Measurements from ENCODE around the gene WNK2. TPM values are rescaled to one million over a fixed set of nuclear protein-coding genes. Genes with fewer than 3 reads are reported as not detected.

WNK2 gene
- polyA plus RNA-seq, 1 donor from 2014 or later = 0.18 TPM

DNA sequence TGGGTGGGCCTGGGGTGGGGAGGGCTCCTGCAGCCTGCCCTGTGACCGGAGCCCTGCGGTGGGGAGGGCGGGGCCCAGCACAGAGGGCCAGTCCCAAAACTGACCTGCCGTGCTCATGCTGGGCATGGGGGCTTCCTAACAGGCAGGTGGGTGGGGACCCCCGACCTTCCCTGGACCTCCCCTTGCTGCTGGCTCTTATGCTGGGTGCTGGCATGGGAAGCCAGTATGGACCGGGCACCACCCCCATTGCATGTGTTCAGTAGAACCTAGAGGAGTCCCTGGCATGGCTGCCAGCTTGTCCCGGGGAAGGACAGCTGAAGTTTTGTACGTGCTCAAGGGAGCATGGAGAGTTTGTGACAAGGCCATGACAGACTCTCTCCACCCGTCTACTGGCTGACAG lies 37.1 kb downstream of the WNK2 start:
- H3K4me1 Mint-ChIP-seq = peaks cover 5 to 7% (median 6%) of the 10 kb centered on the region in 3 donors
- H3K9me3 Mint-ChIP-seq = no peaks in the 10 kb centered on the region
- no peaks in the 10 kb centered on the region for H3K36me3 Mint-ChIP-seq
- no peak overlapping the region for H3K4me3 Mint-ChIP-seq
- peaks cover 18% of the 10 kb centered on the region for H3K27me3 Mint-ChIP-seq
- no peak overlapping the region for H3K27ac Mint-ChIP-seq

- Mint-ChIP-seq H3K27me3 (peaks cover 18% of the 10 kb centered on the region), H3K27ac (no peak overlapping the region), H3K9me3 (no peaks in the 10 kb centered on the region), H3K36me3 (no peaks in the 10 kb centered on the region), H3K4me3 (no peak overlapping the region), H3K4me1 (peaks cover 7 to 8% (median 7%) of the 10 kb centered on the region in 3 donors)
Measured at GRCh38 chr9:93222890-93223259, 38.9 kb downstream of the WNK2 start.

GRCh38 chr9:93223260-93224180 lies 39.6 kb downstream of the WNK2 start:
- Mint-ChIP-seq H3K4me1 (peaks cover 7 to 8% (median 7%) of the 10 kb centered on the region in 3 donors), H3K36me3 (no peaks in the 10 kb centered on the region), H3K27me3 (peaks cover 18% of the 10 kb centered on the region), H3K27ac (no peak overlapping the region), H3K4me3 (no peak overlapping the region), H3K9me3 (no peaks in the 10 kb centered on the region)

- H3K27me3 Mint-ChIP-seq = peaks cover 14% of the 10 kb centered on the region
- no peak overlapping the region for H3K27ac Mint-ChIP-seq
- peaks cover 7 to 8% (median 7%) of the 10 kb centered on the region in 3 donors for H3K4me1 Mint-ChIP-seq
- H3K4me3 Mint-ChIP-seq = no peak overlapping the region
- no peaks in the 10 kb centered on the region for H3K9me3 Mint-ChIP-seq
- no peaks in the 10 kb centered on the region for H3K36me3 Mint-ChIP-seq
Measured at GRCh38 chr9:93224591-93224990, 40.7 kb downstream of the WNK2 start.

GRCh38 chr9:93225417-93225816 lies 41.5 kb downstream of the WNK2 start:
- peaks cover 14% of the 10 kb centered on the region for H3K27me3 Mint-ChIP-seq
- no peaks in the 10 kb centered on the region for H3K36me3 Mint-ChIP-seq

DNA sequence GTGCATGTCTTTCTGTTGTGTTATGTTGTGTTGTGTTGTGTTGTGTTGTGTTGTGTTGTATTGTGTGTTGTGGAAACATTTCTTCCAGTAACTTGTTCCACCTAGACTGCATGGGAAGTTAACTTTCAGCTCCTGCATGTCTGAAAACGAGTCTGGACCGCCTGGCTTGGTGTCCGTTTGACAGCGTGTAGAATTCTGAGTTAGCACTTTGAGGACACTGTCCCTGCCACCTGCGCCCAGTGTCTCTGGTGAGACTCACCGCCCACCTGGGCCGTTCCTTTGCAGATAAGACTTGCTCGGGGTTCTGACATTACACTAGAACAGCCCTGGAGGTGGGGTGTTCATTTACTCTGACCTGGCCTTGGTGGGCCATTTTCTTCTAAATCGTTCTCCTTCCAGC lies 42.0 kb downstream of the WNK2 start:
- H3K4me1 Mint-ChIP-seq = peaks cover 7 to 8% (median 7%) of the 10 kb centered on the region in 3 donors
- H3K4me3 Mint-ChIP-seq = no peak overlapping the region
- H3K27ac Mint-ChIP-seq = no peak overlapping the region
- peaks cover 16% of the 10 kb centered on the region for H3K27me3 Mint-ChIP-seq
- no peaks in the 10 kb centered on the region for H3K9me3 Mint-ChIP-seq
- no peaks in the 10 kb centered on the region for H3K36me3 Mint-ChIP-seq

More at GRCh38 chr9:93225417-93225816, 41.5 kb downstream of the WNK2 start:
- Mint-ChIP-seq H3K4me1 (peaks cover 7 to 8% (median 7%) of the 10 kb centered on the region in 3 donors), H3K4me3 (no peak overlapping the region), H3K9me3 (no peaks in the 10 kb centered on the region), H3K27ac (no peak overlapping the region)

DNA sequence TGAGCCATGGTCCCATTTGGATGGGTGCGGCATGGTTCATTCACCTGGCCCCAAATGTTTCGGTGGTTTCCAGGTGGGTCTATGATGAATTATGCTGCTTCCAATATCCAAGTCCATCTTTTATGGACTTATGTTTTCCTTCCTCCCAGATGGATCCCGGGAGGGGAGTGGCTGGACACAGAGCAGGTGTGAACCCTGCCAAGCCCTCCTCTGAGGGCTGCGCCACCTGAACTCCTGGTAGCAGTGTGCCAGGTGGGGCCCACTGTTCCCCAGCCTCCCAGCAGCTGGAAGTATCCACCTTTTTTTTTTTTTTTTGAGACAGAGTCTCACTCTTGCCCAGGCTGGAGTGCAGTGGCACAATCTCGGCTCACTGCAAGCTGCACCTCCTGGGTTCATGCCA lies 42.9 kb downstream of the WNK2 start:
- H3K9me3 Mint-ChIP-seq = no peaks in the 10 kb centered on the region

GRCh38 chr9:93228030-93228429 lies 44.1 kb downstream of the WNK2 start:
- Mint-ChIP-seq H3K9me3 (no peaks in the 10 kb centered on the region), H3K27ac (no peak overlapping the region), H3K27me3 (peaks cover 21% of the 10 kb centered on the region), H3K4me3 (peak overlapping the region in 1 of 4 donors; percentile 2), H3K36me3 (no peaks in the 10 kb centered on the region), H3K4me1 (peaks cover 5 to 8% (median 7%) of the 10 kb centered on the region in 3 donors)

More for the DNA sequence above, 42.9 kb downstream of the WNK2 start:
- Mint-ChIP-seq H3K4me3 (no peak overlapping the region), H3K4me1 (peaks cover 5 to 8% (median 7%) of the 10 kb centered on the region in 3 donors), H3K27me3 (peaks cover 16% of the 10 kb centered on the region), H3K27ac (no peak overlapping the region), H3K36me3 (no peaks in the 10 kb centered on the region)

DNA sequence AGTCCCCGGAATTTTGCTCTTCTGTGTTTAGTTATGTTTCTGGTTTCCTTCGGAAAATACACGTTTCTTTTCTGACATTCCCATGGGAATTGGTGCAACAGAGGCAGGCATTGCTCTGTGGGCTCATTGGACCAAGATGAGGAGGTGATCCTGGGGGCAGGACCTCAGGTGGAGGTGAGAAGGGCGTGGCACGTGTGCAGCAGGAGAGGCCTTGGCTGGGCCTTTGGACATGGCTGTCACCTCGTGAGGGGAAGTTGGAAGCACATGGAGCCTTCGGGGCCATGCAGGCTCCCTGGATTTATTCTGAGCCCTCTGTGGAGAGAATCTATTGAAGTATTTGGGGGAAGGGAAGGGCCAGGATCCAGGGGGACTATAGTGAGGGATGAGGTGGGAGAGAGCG lies 44.5 kb downstream of the WNK2 start:
- H3K9me3 Mint-ChIP-seq = no peaks in the 10 kb centered on the region
- peak overlapping the region in 1 of 4 donors; percentile 2 for H3K4me3 Mint-ChIP-seq
- H3K4me1 Mint-ChIP-seq = peaks cover 5 to 8% (median 7%) of the 10 kb centered on the region in 3 donors
- no peak overlapping the region for H3K27ac Mint-ChIP-seq
- H3K36me3 Mint-ChIP-seq = no peaks in the 10 kb centered on the region
- peaks cover 19% of the 10 kb centered on the region for H3K27me3 Mint-ChIP-seq

DNA sequence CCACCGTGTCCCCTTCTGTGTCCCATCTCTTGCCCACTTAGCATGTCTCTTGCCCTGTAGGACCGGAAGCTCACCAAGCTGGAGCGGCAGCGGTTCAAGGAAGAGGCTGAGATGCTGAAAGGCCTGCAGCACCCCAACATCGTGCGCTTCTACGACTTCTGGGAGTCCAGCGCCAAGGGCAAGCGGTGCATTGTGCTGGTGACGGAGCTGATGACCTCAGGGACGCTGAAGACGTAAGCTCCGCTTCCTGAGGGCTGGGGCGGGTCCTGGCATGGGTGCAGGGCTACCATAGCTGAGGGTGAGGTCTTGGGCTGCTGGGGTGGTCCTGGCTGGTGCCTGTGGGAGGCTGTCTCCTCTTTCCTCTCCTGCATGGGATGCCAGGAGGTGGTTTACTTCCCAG lies 45.7 kb downstream of the WNK2 start:
- no peaks in the 10 kb centered on the region for H3K9me3 Mint-ChIP-seq
- H3K27me3 Mint-ChIP-seq = peaks cover 17% of the 10 kb centered on the region
- H3K4me1 Mint-ChIP-seq = peaks cover 5 to 8% (median 7%) of the 10 kb centered on the region in 3 donors
- no peak overlapping the region for H3K4me3 Mint-ChIP-seq
- no peak overlapping the region for H3K27ac Mint-ChIP-seq
- no peaks in the 10 kb centered on the region for H3K36me3 Mint-ChIP-seq

DNA sequence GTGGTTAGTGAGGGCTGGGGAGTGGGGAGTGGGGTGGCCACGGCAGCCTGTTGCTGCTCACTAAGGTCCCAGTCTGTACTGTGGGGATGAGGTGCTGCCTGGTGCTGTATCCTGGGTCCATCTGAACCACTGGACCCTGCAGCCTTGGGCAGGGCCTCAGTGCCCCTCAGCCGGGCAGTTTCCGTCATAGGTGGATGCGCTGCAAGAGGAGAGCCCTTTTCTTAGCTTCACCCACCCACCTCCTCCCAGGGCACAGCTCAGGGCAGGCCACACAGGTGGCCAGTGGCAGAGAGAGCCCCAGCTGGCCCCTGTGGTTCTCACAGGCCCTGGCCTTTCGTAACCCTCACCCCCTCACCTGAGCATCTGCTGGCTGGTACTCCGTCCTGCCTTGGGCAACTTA lies 46.2 kb downstream of the WNK2 start:
- Mint-ChIP-seq H3K4me1 (peaks cover 5 to 7% (median 7%) of the 10 kb centered on the region in 3 donors), H3K36me3 (no peaks in the 10 kb centered on the region), H3K27me3 (peaks cover 17% of the 10 kb centered on the region), H3K27ac (no peak overlapping the region), H3K4me3 (no peak overlapping the region), H3K9me3 (no peaks in the 10 kb centered on the region)

DNA sequence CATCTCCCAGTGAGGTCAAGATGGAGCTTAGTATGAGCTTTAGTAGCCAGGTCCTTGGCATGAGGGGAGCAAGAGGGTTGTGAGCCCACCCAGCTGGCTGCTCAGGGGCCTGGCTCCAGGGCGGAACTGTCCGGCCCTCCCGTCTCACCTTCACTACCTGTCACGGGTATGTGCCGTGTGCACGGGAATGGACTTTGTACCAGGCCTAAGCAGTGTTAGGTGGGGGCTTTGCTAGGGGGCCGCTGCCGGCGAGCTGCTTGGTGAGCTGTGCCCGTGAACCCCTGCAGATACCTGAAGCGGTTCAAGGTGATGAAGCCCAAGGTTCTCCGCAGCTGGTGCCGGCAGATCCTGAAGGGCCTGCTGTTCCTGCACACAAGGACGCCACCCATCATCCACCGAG lies 46.7 kb downstream of the WNK2 start:
- Mint-ChIP-seq H3K36me3 (no peaks in the 10 kb centered on the region), H3K27me3 (peaks cover 14% of the 10 kb centered on the region), H3K4me1 (peaks cover 2 to 4% (median 3%) of the 10 kb centered on the region in 3 donors), H3K9me3 (no peaks in the 10 kb centered on the region), H3K27ac (no peak overlapping the region), H3K4me3 (no peak overlapping the region)

GRCh38 chr9:93231121-93231694 lies 47.3 kb downstream of the WNK2 start:
- peaks cover 0 to 3% (median 0%) of the 10 kb centered on the region in 3 donors for H3K4me1 Mint-ChIP-seq

GRCh38 chr9:93231716-93232115 lies 47.8 kb downstream of the WNK2 start:
- Mint-ChIP-seq H3K27ac (no peak overlapping the region), H3K9me3 (no peaks in the 10 kb centered on the region), H3K36me3 (no peaks in the 10 kb centered on the region), H3K27me3 (peaks cover 14% of the 10 kb centered on the region), H3K4me1 (peaks cover 0 to 3% (median 0%) of the 10 kb centered on the region in 3 donors), H3K4me3 (no peak overlapping the region)

More at GRCh38 chr9:93231121-93231694, 47.3 kb downstream of the WNK2 start:
- Mint-ChIP-seq H3K4me3 (no peak overlapping the region), H3K36me3 (no peaks in the 10 kb centered on the region), H3K27ac (no peak overlapping the region), H3K27me3 (peaks cover 14% of the 10 kb centered on the region), H3K9me3 (no peaks in the 10 kb centered on the region)

DNA sequence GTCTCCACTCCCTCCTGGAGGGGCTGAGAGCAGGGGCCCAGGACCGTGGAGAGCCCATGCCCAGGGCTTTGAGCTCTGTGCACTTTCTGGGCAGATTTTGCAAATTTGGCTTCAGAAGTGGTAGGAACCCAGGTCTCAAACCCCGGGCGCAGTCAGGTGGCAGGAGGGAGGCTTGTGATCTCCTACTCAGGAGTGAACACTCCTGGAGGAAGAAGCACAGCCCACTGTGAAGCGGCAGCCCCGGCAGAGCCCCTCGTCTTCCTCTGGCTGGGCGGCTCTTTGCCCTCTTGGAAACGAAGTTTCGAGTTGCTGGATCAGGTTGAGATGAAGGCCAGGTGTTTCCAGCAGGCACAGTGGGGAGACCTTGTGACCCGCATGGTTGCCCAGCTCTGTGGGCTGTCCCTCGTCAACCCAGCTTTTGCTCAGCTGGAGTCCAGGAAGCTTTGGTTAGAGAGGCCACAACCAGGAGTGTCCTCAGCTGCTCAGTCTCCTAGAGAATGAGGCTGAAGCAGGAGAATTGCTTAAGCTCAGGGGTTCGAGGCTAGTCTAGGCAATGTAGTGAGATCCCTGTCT lies 48.5 kb downstream of the WNK2 start:
- Mint-ChIP-seq H3K9me3 (peaks cover 0 to 4% (median 1%) of the 10 kb centered on the region in 3 donors), H3K36me3 (no peaks in the 10 kb centered on the region), H3K27me3 (peaks cover 16% of the 10 kb centered on the region), H3K27ac (no peak overlapping the region), H3K4me1 (peaks cover 0 to under 1% (median 0%) of the 10 kb centered on the region in 3 donors), H3K4me3 (no peak overlapping the region)
